Measurements from ENCODE around the gene PBX3. TPM values are rescaled to one million over a fixed set of nuclear protein-coding genes. Genes with fewer than 3 reads are reported as not detected.

Gene PBX3
- polyA plus RNA-seq, 4 donors = 2.5 to 14.4 (median 6.4) TPM

DNA sequence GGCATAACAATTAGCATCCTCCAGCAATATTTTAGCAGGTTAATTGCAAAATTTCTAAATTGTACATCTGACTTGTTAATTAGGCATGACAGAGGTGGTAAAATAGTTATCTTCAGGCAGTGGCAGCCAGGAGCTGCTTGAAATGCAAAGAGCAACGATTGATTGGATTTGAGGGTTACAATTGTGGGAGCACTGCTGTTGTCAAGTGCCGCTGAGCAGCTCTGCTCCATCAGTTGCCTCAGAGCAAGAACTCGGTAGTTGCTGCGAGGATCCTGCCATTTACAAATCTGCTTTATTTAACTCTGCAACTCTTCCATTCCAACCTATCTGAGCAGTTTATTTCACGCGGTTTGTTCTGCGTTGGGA is 12.6 kb downstream of the PBX3 start:
- FAIRE-seq (no peak), DNase-seq (peak in 1 of 2 donors; percentile 15)
- H3K36me3 ChIP-seq (ENCODE audit: control insufficient read depth in 3 of 3, insufficient read depth in 2 of 3, low read depth in 1 of 3, low read length in 3 of 3) = no peaks in the 10 kb centered on the region
- no peaks in the 10 kb centered on the region for H3K27me3 ChIP-seq (ENCODE audit: control insufficient read depth in 3 of 3, insufficient read depth in 3 of 3, low read length in 3 of 3)
- peaks cover 0 to 4% (median 0%) of the 10 kb centered on the region in 3 donors for H3K4me1 ChIP-seq (ENCODE audit: control insufficient read depth in 3 of 3, insufficient read depth in 2 of 3, low read depth in 1 of 3, low read length in 2 of 3)
- H3K9me3 ChIP-seq (ENCODE audit: control insufficient read depth in 2 of 2, insufficient read depth in 1 of 2, low read depth in 1 of 2, low read length in 1 of 2) = no peaks in the 10 kb centered on the region
- WGBS, 3 donors = 49 to 75% (median 66%) methylated on average over 7 of the region's 7 CpGs
- no peak overlapping the region for H3K27ac ChIP-seq (ENCODE audit: low read depth in 1 of 3, low read length in 2 of 3)
- H3K4me3 ChIP-seq (ENCODE audit: low read depth in 1 of 3, low read length in 3 of 3) = no peak overlapping the region

DNA sequence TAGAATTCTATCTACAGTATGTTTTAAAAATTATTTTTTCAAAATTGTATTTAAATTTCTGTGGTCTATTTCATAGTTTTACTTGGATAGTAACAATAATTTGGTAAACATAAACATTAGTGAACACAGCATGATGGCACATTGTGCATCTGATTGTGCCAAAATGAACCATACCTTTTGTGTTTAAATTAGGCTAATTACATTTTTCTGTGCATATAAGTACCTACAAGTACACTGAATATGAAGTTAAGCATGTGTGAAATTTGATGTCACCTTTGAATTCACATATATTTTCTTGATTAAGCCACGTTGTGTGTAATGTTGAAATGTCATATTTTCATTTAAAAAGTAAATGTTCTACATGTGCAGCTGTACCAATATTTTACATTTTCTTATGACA is 13.4 kb downstream of the PBX3 start:
- 89 to 98% (median 90%) methylated on average over 1 of the region's 1 CpG for WGBS, 3 donors
- no peak overlapping the region for H3K27ac ChIP-seq (ENCODE audit: low read depth in 1 of 3, low read length in 2 of 3)
- H3K36me3 ChIP-seq (ENCODE audit: control insufficient read depth in 3 of 3, insufficient read depth in 2 of 3, low read depth in 1 of 3, low read length in 3 of 3) = no peaks in the 10 kb centered on the region
- DNase-seq (no peak), FAIRE-seq (no peak)
- H3K27me3 ChIP-seq (ENCODE audit: control insufficient read depth in 3 of 3, insufficient read depth in 3 of 3, low read length in 3 of 3) = no peaks in the 10 kb centered on the region
- H3K4me3 ChIP-seq (ENCODE audit: low read depth in 1 of 3, low read length in 3 of 3) = no peak overlapping the region
- peaks cover 0 to 4% (median 0%) of the 10 kb centered on the region in 3 donors for H3K4me1 ChIP-seq (ENCODE audit: control insufficient read depth in 3 of 3, insufficient read depth in 2 of 3, low read depth in 1 of 3, low read length in 2 of 3)
- H3K9me3 ChIP-seq (ENCODE audit: control insufficient read depth in 2 of 2, insufficient read depth in 1 of 2, low read depth in 1 of 2, low read length in 1 of 2) = no peaks in the 10 kb centered on the region

GRCh38 chr9:125761676-125762450 is 14.7 kb downstream of the PBX3 start:
- FAIRE-seq = no peak
- Histone ChIP-seq H3K4me3 (ENCODE audit: low read depth in 1 of 3, low read length in 3 of 3) (no peak overlapping the region), H3K4me1 (ENCODE audit: control insufficient read depth in 3 of 3, insufficient read depth in 2 of 3, low read depth in 1 of 3, low read length in 2 of 3) (peaks cover 0 to 4% (median 0%) of the 10 kb centered on the region in 3 donors), H3K9me3 (ENCODE audit: control insufficient read depth in 2 of 2, insufficient read depth in 1 of 2, low read depth in 1 of 2, low read length in 1 of 2) (no peaks in the 10 kb centered on the region), H3K27me3 (ENCODE audit: control insufficient read depth in 3 of 3, insufficient read depth in 3 of 3, low read length in 3 of 3) (no peaks in the 10 kb centered on the region), H3K36me3 (ENCODE audit: control insufficient read depth in 3 of 3, insufficient read depth in 2 of 3, low read depth in 1 of 3, low read length in 3 of 3) (no peaks in the 10 kb centered on the region), H3K27ac (ENCODE audit: low read depth in 1 of 3, low read length in 2 of 3) (no peak overlapping the region)
- WGBS, 3 donors = 61 to 87% (median 87%) methylated on average over 2 of the region's 2 CpGs
- DNase-seq = no peak

- Histone ChIP-seq H3K36me3 (ENCODE audit: control insufficient read depth in 3 of 3, insufficient read depth in 2 of 3, low read depth in 1 of 3, low read length in 3 of 3) (no peaks in the 10 kb centered on the region), H3K27me3 (ENCODE audit: control insufficient read depth in 3 of 3, insufficient read depth in 3 of 3, low read length in 3 of 3) (no peaks in the 10 kb centered on the region), H3K4me1 (ENCODE audit: control insufficient read depth in 3 of 3, insufficient read depth in 2 of 3, low read depth in 1 of 3, low read length in 2 of 3) (peaks cover 0 to 4% (median 0%) of the 10 kb centered on the region in 3 donors), H3K9me3 (ENCODE audit: control insufficient read depth in 2 of 2, insufficient read depth in 1 of 2, low read depth in 1 of 2, low read length in 1 of 2) (no peaks in the 10 kb centered on the region), H3K4me3 (ENCODE audit: low read depth in 1 of 3, low read length in 3 of 3) (no peak overlapping the region), H3K27ac (ENCODE audit: low read depth in 1 of 3, low read length in 2 of 3) (no peak overlapping the region)
- no peak for DNase-seq
- 81 to 87% (median 81%) methylated on average over 7 of the region's 7 CpGs for WGBS, 3 donors
- no peak for FAIRE-seq
These were observed 16.2 kb downstream of the PBX3 start for GRCh38 chr9:125763394-125763801.

- H3K27me3 ChIP-seq (ENCODE audit: control insufficient read depth in 3 of 3, insufficient read depth in 3 of 3, low read length in 3 of 3) = no peaks in the 10 kb centered on the region
- no peak overlapping the region for H3K27ac ChIP-seq (ENCODE audit: low read depth in 1 of 3, low read length in 2 of 3)
- DNase-seq (no peak), FAIRE-seq (no peak)
- no peaks in the 10 kb centered on the region for H3K36me3 ChIP-seq (ENCODE audit: control insufficient read depth in 3 of 3, insufficient read depth in 2 of 3, low read depth in 1 of 3, low read length in 3 of 3)
- no peak overlapping the region for H3K4me3 ChIP-seq (ENCODE audit: low read depth in 1 of 3, low read length in 3 of 3)
- H3K9me3 ChIP-seq (ENCODE audit: control insufficient read depth in 2 of 2, insufficient read depth in 1 of 2, low read depth in 1 of 2, low read length in 1 of 2) = no peaks in the 10 kb centered on the region
- H3K4me1 ChIP-seq (ENCODE audit: control insufficient read depth in 3 of 3, insufficient read depth in 2 of 3, low read depth in 1 of 3, low read length in 2 of 3) = peaks cover 0 to 4% (median 0%) of the 10 kb centered on the region in 3 donors
- 80 to 90% (median 85%) methylated on average over 3 of the region's 3 CpGs for WGBS, 3 donors
These were observed 17.0 kb downstream of the PBX3 start for GRCh38 chr9:125764198-125764597.

DNA sequence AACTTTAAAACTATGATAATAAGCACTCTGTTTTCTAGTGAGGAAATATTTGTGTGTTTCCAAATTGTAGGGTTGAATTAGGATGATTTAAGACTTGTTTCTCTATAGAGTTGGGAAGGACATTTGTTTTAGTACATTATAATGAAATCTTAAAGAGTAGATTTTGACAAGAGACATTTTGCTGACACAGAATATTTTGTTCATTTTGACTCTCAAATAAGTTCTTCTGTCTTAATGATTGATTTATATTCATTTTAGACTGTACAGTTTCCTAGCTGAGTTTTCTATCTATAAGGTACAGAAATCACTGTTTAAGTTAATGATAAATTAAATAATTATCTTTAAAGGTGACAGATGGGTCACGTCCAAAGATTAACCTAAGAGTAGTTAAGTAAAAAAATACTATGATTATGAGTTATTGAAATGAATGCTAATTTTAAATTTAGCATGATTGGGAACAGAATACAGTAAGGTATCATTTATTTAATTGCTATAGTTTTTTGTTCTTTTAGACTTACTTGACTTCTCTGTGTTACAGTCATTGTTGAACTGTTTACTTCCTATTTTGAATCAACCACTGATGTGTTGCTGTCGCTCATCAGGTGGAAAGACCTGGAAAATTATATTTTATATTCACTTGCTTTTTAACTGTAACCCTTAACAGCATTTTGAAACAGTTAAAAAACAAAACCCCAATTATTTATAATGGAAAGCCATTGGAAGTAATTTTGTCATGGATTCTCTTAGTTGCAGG is 19.5 kb downstream of the PBX3 start:
- Histone ChIP-seq H3K4me1 (ENCODE audit: control insufficient read depth in 3 of 3, insufficient read depth in 2 of 3, low read depth in 1 of 3, low read length in 2 of 3) (no peaks in the 10 kb centered on the region), H3K27me3 (ENCODE audit: control insufficient read depth in 3 of 3, insufficient read depth in 3 of 3, low read length in 3 of 3) (no peaks in the 10 kb centered on the region), H3K27ac (ENCODE audit: low read depth in 1 of 3, low read length in 2 of 3) (no peak overlapping the region), H3K36me3 (ENCODE audit: control insufficient read depth in 3 of 3, insufficient read depth in 2 of 3, low read depth in 1 of 3, low read length in 3 of 3) (no peaks in the 10 kb centered on the region), H3K9me3 (ENCODE audit: control insufficient read depth in 2 of 2, insufficient read depth in 1 of 2, low read depth in 1 of 2, low read length in 1 of 2) (no peaks in the 10 kb centered on the region), H3K4me3 (ENCODE audit: low read depth in 1 of 3, low read length in 3 of 3) (no peak overlapping the region)
- no peak for DNase-seq
- FAIRE-seq = no peak
- 62 to 80% (median 70%) methylated on average over 2 of the region's 2 CpGs for WGBS, 3 donors

DNA sequence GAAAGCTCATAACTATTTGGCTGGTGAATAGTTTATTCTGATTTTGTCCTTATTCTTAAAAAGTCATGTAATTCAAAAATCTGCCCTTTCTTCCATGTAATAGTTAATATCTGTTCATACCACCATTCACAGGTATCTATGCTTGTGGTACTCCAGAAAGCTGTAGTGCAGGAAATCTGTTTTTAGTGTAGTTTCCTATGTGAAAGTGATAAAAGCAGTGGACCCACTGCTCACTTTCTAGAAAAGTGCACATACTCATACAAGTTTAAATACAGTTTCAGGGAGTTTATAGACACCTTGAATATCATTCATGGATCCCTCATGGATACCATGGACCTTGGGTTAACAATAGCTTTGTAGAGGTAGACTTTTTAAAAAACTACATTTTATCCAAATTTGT is 20.2 kb downstream of the PBX3 start:
- Histone ChIP-seq H3K36me3 (ENCODE audit: control insufficient read depth in 3 of 3, insufficient read depth in 2 of 3, low read depth in 1 of 3, low read length in 3 of 3) (no peaks in the 10 kb centered on the region), H3K9me3 (ENCODE audit: control insufficient read depth in 2 of 2, insufficient read depth in 1 of 2, low read depth in 1 of 2, low read length in 1 of 2) (no peaks in the 10 kb centered on the region), H3K27me3 (ENCODE audit: control insufficient read depth in 3 of 3, insufficient read depth in 3 of 3, low read length in 3 of 3) (no peaks in the 10 kb centered on the region), H3K4me3 (ENCODE audit: low read depth in 1 of 3, low read length in 3 of 3) (no peak overlapping the region), H3K4me1 (ENCODE audit: control insufficient read depth in 3 of 3, insufficient read depth in 2 of 3, low read depth in 1 of 3, low read length in 2 of 3) (no peaks in the 10 kb centered on the region), H3K27ac (ENCODE audit: low read depth in 1 of 3, low read length in 2 of 3) (no peak overlapping the region)
- DNase-seq (no peak), FAIRE-seq (no peak)

DNA sequence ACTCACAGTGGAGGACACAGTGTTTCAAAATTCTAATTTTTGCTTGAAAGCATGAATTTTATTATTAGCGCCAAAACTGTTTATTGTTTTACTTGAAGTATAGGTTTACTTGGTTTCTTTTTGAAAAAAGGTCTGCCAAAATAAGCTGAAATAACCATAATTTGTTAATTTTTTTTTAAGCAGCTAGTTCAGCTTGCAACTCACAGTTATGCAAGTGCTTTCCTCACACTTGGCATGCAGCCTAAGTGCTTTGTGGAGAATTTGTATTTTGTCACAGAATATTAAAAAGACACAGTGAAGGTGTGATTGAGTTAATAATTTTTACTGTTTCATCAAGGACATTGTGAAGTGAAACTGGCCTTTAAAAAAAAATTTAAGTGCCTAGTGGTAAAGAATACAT is 21.6 kb downstream of the PBX3 start:
- WGBS, 3 donors = 99 to 100% (median 100%) methylated on average over 1 of the region's 1 CpG
- DNase-seq (no peak), FAIRE-seq (no peak)
- Histone ChIP-seq H3K4me3 (ENCODE audit: low read depth in 1 of 3, low read length in 3 of 3) (no peak overlapping the region), H3K4me1 (ENCODE audit: control insufficient read depth in 3 of 3, insufficient read depth in 2 of 3, low read depth in 1 of 3, low read length in 2 of 3) (no peaks in the 10 kb centered on the region), H3K27ac (ENCODE audit: low read depth in 1 of 3, low read length in 2 of 3) (no peak overlapping the region), H3K36me3 (ENCODE audit: control insufficient read depth in 3 of 3, insufficient read depth in 2 of 3, low read depth in 1 of 3, low read length in 3 of 3) (no peaks in the 10 kb centered on the region), H3K9me3 (ENCODE audit: control insufficient read depth in 2 of 2, insufficient read depth in 1 of 2, low read depth in 1 of 2, low read length in 1 of 2) (no peaks in the 10 kb centered on the region), H3K27me3 (ENCODE audit: control insufficient read depth in 3 of 3, insufficient read depth in 3 of 3, low read length in 3 of 3) (no peaks in the 10 kb centered on the region)

All from small intestine (tissue), 7 donors.